Caco-2 (cell line): ENCODE data around the gene NOL9. TPM values are rescaled to one million over a fixed set of nuclear protein-coding genes. Genes with fewer than 3 reads are reported as not detected.
A peak's percentile ranks its signal among the peaks of the same experiment; 100 is the strongest.

Experiments used
- BruUV-seq: library from RNA; stranded (reverse); fragments of 400-500 nt; replicated peaks from 2 replicates; lab custom pipeline; 2021; lab: Mats Ljungman, UMichigan
- CTCF ChIA-PET: fragments of 300-600 bp; sonication (Branson Sonifier 250); formaldehyde crosslinking; loops from one replicate; lab custom pipeline; 2022; ENCODE audit warnings: antibody characterized with exemption; lab: Charles Lee
- POLR2A ChIA-PET: fragments of 300-600 bp; sonication (Branson Sonifier 250); formaldehyde crosslinking; loops from one replicate; lab custom pipeline; 2022; ENCODE audit warnings: antibody characterized with exemption; lab: Charles Lee
- DNase-seq, 2 experiments: peaks; one replicate each; pipeline versions ENCODE4 v3.0.0 to v3.0.0-alpha.2; 2020 to 2022
- H3K27me3 ChIP-seq: replicated peaks from 2 replicates; pipeline ENCODE4 v1.6.0; 2011; ENCODE audit warnings: low read length; ENCODE audit not compliant: control insufficient read depth, insufficient read depth
- H3K36me3 ChIP-seq: 2 replicates; pipeline ENCODE4 v1.5.1; 2011; ENCODE audit warnings: low read length; ENCODE audit not compliant: control insufficient read depth, insufficient read depth
- H3K4me1 ChIP-seq: fragments of 250-450 bp; sonication (Bioruptor Pico); 2 replicates; pipeline ENCODE4 v1.5.1; 2020; ENCODE audit warnings: mild to moderate bottlenecking
- H3K4me3 ChIP-seq: 2 replicates; pipeline ENCODE4 v1.5.1; 2011; ENCODE audit warnings: low read depth, mild to moderate bottlenecking, control low read depth, low read length
- H3K9me3 ChIP-seq: fragments of 250-450 bp; sonication (Bioruptor Pico); 2 replicates; pipeline ENCODE4 v1.5.1; 2020; ENCODE audit warnings: mild to moderate bottlenecking, moderate library complexity
- H3K27ac Mint-ChIP-seq: one replicate; pipeline ENCODE4 v1.8.0; 2022; ENCODE audit warnings: mixed read lengths; ENCODE audit not compliant: unreplicated experiment
- H3K27me3 Mint-ChIP-seq: one replicate; pipeline ENCODE4 v1.8.0; 2022; ENCODE audit warnings: mixed read lengths; ENCODE audit not compliant: insufficient read depth, unreplicated experiment
- H3K36me3 Mint-ChIP-seq: one replicate; pipeline ENCODE4 v1.8.0; 2022; ENCODE audit warnings: mild to moderate bottlenecking, mixed read lengths; ENCODE audit not compliant: insufficient read depth, unreplicated experiment
- H3K4me1 Mint-ChIP-seq: one replicate; pipeline ENCODE4 v1.8.0; 2022; ENCODE audit warnings: low read depth, mixed read lengths; ENCODE audit not compliant: unreplicated experiment
- H3K4me3 Mint-ChIP-seq: one replicate; pipeline ENCODE4 v1.8.0; 2022; ENCODE audit warnings: mild to moderate bottlenecking, moderate library complexity, mixed read lengths; ENCODE audit not compliant: unreplicated experiment
- H3K9me3 Mint-ChIP-seq: one replicate; pipeline ENCODE4 v1.8.0; 2022; ENCODE audit warnings: mixed read lengths; ENCODE audit not compliant: unreplicated experiment
- CTCF ChIP-seq, 2 experiments: fragments of 200-600 bp in 1 of 2; IDR thresholded peaks; 1 replicate in 1 of 2; 2 replicates in 1 of 2; pipeline versions ENCODE4 v1.5.1 to v1.8.0; 2011 to 2022; ENCODE audit warnings: antibody characterized with exemption in 1 of 2, control low read depth in 1 of 2, inconsistent platforms in 1 of 2, low read depth in 1 of 2, low read length in 1 of 2, mild to moderate bottlenecking in 1 of 2, moderate library complexity in 1 of 2; ENCODE audit not compliant: insufficient read depth in 1 of 2, severe bottlenecking in 1 of 2, unreplicated experiment in 1 of 2
- intact Hi-C: fragments of 100-400 bp; cut with micrococcal nuclease; formaldehyde crosslinking; loops from one replicate; pipeline ENCODE4 v1.10.0; 2022; ENCODE audit not compliant: unreplicated experiment
- total RNA-seq: library from RNA; stranded (reverse); gene quantifications from 2 replicates; pipeline ENCODE4 v1.2.3, GENCODE V29; 2022

Gene NOL9
- total RNA-seq, 1 experiment from 2014 or later, result 33.6 TPM

GRCh38 chr1:6528492-6528891 lies 25.8 kb downstream of the NOL9 start:
- BruUV-seq, result no TSS peak
- ChIA-PET POLR2A (no interaction called here), CTCF (interaction anchor here (0.7 kb wide), 1 partner anchor 12 kb away, joined by 4 read pairs; no protein-coding TSS in a partner anchor)
- no peak overlapping the region for H3K4me3 Mint-ChIP-seq
- H3K36me3 ChIP-seq, result no peaks in the 10 kb centered on the region; the same call in none of the 2 replicates
- H3K27me3 Mint-ChIP-seq, result no peaks in the 10 kb centered on the region
- H3K9me3 ChIP-seq, result no peaks in the 10 kb centered on the region
- H3K27ac Mint-ChIP-seq, result no peak overlapping the region
- H3K4me1 Mint-ChIP-seq, result no peaks in the 10 kb centered on the region
- DNase-seq, result no peak
- no peak overlapping the region for H3K4me3 ChIP-seq
- no peaks in the 10 kb centered on the region for H3K4me1 ChIP-seq
- TF ChIP-seq CTCF (IDR thresholded peaks at IDR 0.05; ENCODE audit: insufficient read depth in 1 of 2, low read depth in 1 of 2, low read length in 1 of 2, severe bottlenecking in 1 of 2, unreplicated experiment in 1 of 2), result no peak
- H3K36me3 Mint-ChIP-seq, result peaks cover 49% of the 10 kb centered on the region
- no peaks in the 10 kb centered on the region for H3K27me3 ChIP-seq
- intact Hi-C loops, result no loop called here
- no peaks in the 10 kb centered on the region for H3K9me3 Mint-ChIP-seq

GRCh38 chr1:6526316-6526715 lies 28.0 kb downstream of the NOL9 start:
- Mint-ChIP-seq H3K4me1 (no peaks in the 10 kb centered on the region), H3K9me3 (no peaks in the 10 kb centered on the region)
- no TSS peak for BruUV-seq

GRCh38 chr1:6523566-6523965 lies 30.7 kb downstream of the NOL9 start:
- H3K4me1 Mint-ChIP-seq, result no peaks in the 10 kb centered on the region
- ChIA-PET POLR2A (no interaction called here), CTCF (interaction anchor here (0.6 to 1.0 kb wide), 3 partner anchors 17 to 25 kb away, joined by 3 to 6 read pairs (median 4); no protein-coding TSS in a partner anchor)
- Histone ChIP-seq H3K27me3 (no peaks in the 10 kb centered on the region), H3K36me3 (no peaks in the 10 kb centered on the region; the same call in 1 of the 2 replicates), H3K9me3 (no peaks in the 10 kb centered on the region), H3K4me3 (no peak overlapping the region), H3K4me1 (no peaks in the 10 kb centered on the region)
- BruUV-seq, result no TSS peak
- H3K4me3 Mint-ChIP-seq, result no peak overlapping the region
- H3K27ac Mint-ChIP-seq, result no peak overlapping the region
- DNase-seq, result peak in 1 of 2 experiments; percentile 56
- H3K27me3 Mint-ChIP-seq, result no peaks in the 10 kb centered on the region
- peak in 1 of 2 experiments; percentile 39 for TF ChIP-seq CTCF (IDR thresholded peaks at IDR 0.05; ENCODE audit: insufficient read depth in 1 of 2, low read depth in 1 of 2, low read length in 1 of 2, severe bottlenecking in 1 of 2, unreplicated experiment in 1 of 2)
- H3K9me3 Mint-ChIP-seq, result no peaks in the 10 kb centered on the region
- H3K36me3 Mint-ChIP-seq, result peaks cover 23% of the 10 kb centered on the region
- intact Hi-C loops, result loop anchor here (1.0 kb wide), 1 partner anchor 37 kb away; no protein-coding TSS in a partner anchor

More at GRCh38 chr1:6526316-6526715, 28.0 kb downstream of the NOL9 start:
- Histone ChIP-seq H3K27me3 (no peaks in the 10 kb centered on the region), H3K4me1 (no peaks in the 10 kb centered on the region), H3K4me3 (no peak overlapping the region), H3K9me3 (no peaks in the 10 kb centered on the region), H3K36me3 (no peaks in the 10 kb centered on the region; the same call in none of the 2 replicates)
- Mint-ChIP-seq H3K27ac (no peak overlapping the region), H3K27me3 (no peaks in the 10 kb centered on the region), H3K4me3 (no peak overlapping the region), H3K36me3 (peaks cover 40% of the 10 kb centered on the region)
- ChIA-PET CTCF (no interaction called here), POLR2A (no interaction called here)
- no peak for DNase-seq
- TF ChIP-seq CTCF (IDR thresholded peaks at IDR 0.05; ENCODE audit: insufficient read depth in 1 of 2, low read depth in 1 of 2, low read length in 1 of 2, severe bottlenecking in 1 of 2, unreplicated experiment in 1 of 2), result no peak
- intact Hi-C loops, result no loop called here
